HEK293 (cell line): ENCODE results near the gene AKT3.

ENCODE experiments used
- CTCF ChIA-PET: fragments of 350-600 bp; formaldehyde crosslinking; extraction: SDS; loops from one replicate; lab custom pipeline; 2021; ENCODE audit warnings: antibody characterized with exemption; lab: Yijun Ruan, JAX
- POLR2A ChIA-PET: fragments of 300-600 bp; formaldehyde crosslinking; extraction: SDS; loops from one replicate; lab custom pipeline; 2020; ENCODE audit warnings: antibody characterized with exemption, inconsistent platforms; lab: Yijun Ruan, JAX
- H3K27ac ChIP-seq: fragments of 200-500 bp; sonication (Bioruptor generic); 2 replicates; pipeline ENCODE4 v1.5.1; 2014; ENCODE audit warnings: low read depth, low read length, control low read depth, inconsistent platforms; ENCODE audit errors: extremely low read depth
- H3K36me3 ChIP-seq, 2 experiments: fragments of 200-500 bp in 1 of 2; sonication (Bioruptor generic) in 1 of 2; 1 replicate in 1 of 2; 2 replicates in 1 of 2; pipeline ENCODE4 v1.5.1; 2014 to 2017; ENCODE audit warnings: inconsistent platforms in 2 of 2, low read length in 2 of 2; ENCODE audit not compliant: control insufficient read depth in 2 of 2, insufficient read depth in 1 of 2
- H3K4me1 ChIP-seq: fragments of 200-500 bp; sonication (Bioruptor generic); 2 replicates; pipeline ENCODE4 v1.5.1; 2014; ENCODE audit warnings: mild to moderate bottlenecking, low read length, inconsistent platforms; ENCODE audit not compliant: control insufficient read depth, insufficient read depth
- H3K4me3 ChIP-seq: 2 replicates; pipeline ENCODE4 v1.5.1; 2011; ENCODE audit warnings: low read depth, mild to moderate bottlenecking, control low read depth, low read length, moderate library complexity
- H3K9me3 ChIP-seq: fragments of 200-500 bp; sonication (Bioruptor generic); 2 replicates; pipeline ENCODE4 v1.5.1; 2014; ENCODE audit warnings: low read depth, low read length, inconsistent platforms; ENCODE audit not compliant: control insufficient read depth, insufficient read depth
- IKZF3 ChIP-seq: fragments of 450-650 bp; IDR thresholded peaks from 2 replicates; pipeline ENCODE4 v1.5.0; 2018; ENCODE audit warnings: missing biosample characterization, mild to moderate bottlenecking, missing genetic modification characterization, moderate library complexity
- SCRT1 ChIP-seq: fragments of 450-650 bp; formaldehyde crosslinking; IDR thresholded peaks from 2 replicates; pipeline ENCODE4 v1.5.1; 2016; ENCODE audit warnings: missing biosample characterization, missing genetic modification characterization, borderline replicate concordance
- SP7 ChIP-seq: fragments of 450-650 bp; formaldehyde crosslinking; IDR thresholded peaks from 2 replicates; pipeline ENCODE4 v1.5.1; 2016; ENCODE audit warnings: missing biosample characterization, missing genetic modification characterization
- ZBTB7A ChIP-seq: fragments of 450-650 bp; formaldehyde crosslinking; IDR thresholded peaks from 2 replicates; pipeline ENCODE4 v1.5.1; 2016; ENCODE audit warnings: low read depth, missing biosample characterization, missing genetic modification characterization
- ZEB2 ChIP-seq: fragments of 450-650 bp; formaldehyde crosslinking; IDR thresholded peaks from 2 replicates; pipeline ENCODE4 v1.5.1; 2016; ENCODE audit warnings: missing biosample characterization, missing genetic modification characterization
- ZNF184 ChIP-seq: fragments of 450-650 bp; IDR thresholded peaks from 2 replicates; pipeline ENCODE4 v1.5.1; 2018; ENCODE audit warnings: missing biosample characterization, mild to moderate bottlenecking, missing genetic modification characterization
- ZNF211 ChIP-seq: fragments of 450-650 bp; formaldehyde crosslinking; IDR thresholded peaks from 2 replicates; pipeline ENCODE4 v1.5.1; 2016; ENCODE audit warnings: low read depth, missing biosample characterization, missing genetic modification characterization
- ZNF223 ChIP-seq: fragments of 450-650 bp; formaldehyde crosslinking; IDR thresholded peaks from 2 replicates; pipeline ENCODE4 v1.5.1; 2016; ENCODE audit warnings: missing biosample characterization, missing genetic modification characterization
- ZNF23 ChIP-seq: fragments of 450-650 bp; formaldehyde crosslinking; IDR thresholded peaks from 2 replicates; pipeline ENCODE4 v1.5.1; 2016; ENCODE audit warnings: missing biosample characterization, missing genetic modification characterization, borderline replicate concordance
- ZNF274 ChIP-seq, 2 experiments: fragments of 200-500 bp in 1 of 2; fragments of 450-650 bp in 1 of 2; sonication (Bioruptor generic) in 1 of 2; formaldehyde crosslinking in 1 of 2; IDR thresholded peaks; 2 replicates each; pipeline versions ENCODE4 v1.5.1 to v1.6.1; 2014 to 2016; ENCODE audit warnings: borderline replicate concordance in 1 of 2, inconsistent platforms in 1 of 2, low read length in 1 of 2, missing biosample characterization in 1 of 2, missing genetic modification characterization in 1 of 2
- ZNF391 ChIP-seq: fragments of 450-650 bp; formaldehyde crosslinking; IDR thresholded peaks from 2 replicates; pipeline ENCODE4 v1.5.1; 2016; ENCODE audit warnings: low read depth, missing biosample characterization, missing genetic modification characterization, borderline replicate concordance
- ZNF544 ChIP-seq: fragments of 450-650 bp; formaldehyde crosslinking; IDR thresholded peaks from 2 replicates; pipeline ENCODE4 v1.5.0; 2017; ENCODE audit warnings: missing biosample characterization, missing genetic modification characterization
- ZNF571 ChIP-seq: fragments of 450-650 bp; formaldehyde crosslinking; IDR thresholded peaks from 2 replicates; pipeline ENCODE4 v1.5.0; 2017; ENCODE audit warnings: missing biosample characterization, missing genetic modification characterization
- ZNF701 ChIP-seq: fragments of 450-650 bp; formaldehyde crosslinking; IDR thresholded peaks from 2 replicates; pipeline ENCODE4 v1.5.1; 2016; ENCODE audit warnings: missing biosample characterization, missing genetic modification characterization
- ZNF837 ChIP-seq: fragments of 450-650 bp; formaldehyde crosslinking; IDR thresholded peaks from 2 replicates; pipeline ENCODE4 v1.5.1; 2016; ENCODE audit warnings: missing biosample characterization, missing genetic modification characterization
- TF ChIP-seq, protein P1 (sequence below): fragments of 450-650 bp; formaldehyde crosslinking; IDR thresholded peaks from 2 replicates; pipeline ENCODE4 v1.5.0; 2017; ENCODE audit warnings: missing biosample characterization, missing genetic modification characterization, borderline replicate concordance
- TF ChIP-seq, protein P2 (sequence below): IDR thresholded peaks from 2 replicates; pipeline ENCODE4 v1.6.1; 2011; ENCODE audit warnings: mild to moderate bottlenecking, low read depth, low read length, borderline replicate concordance
- TF ChIP-seq, protein P3 (sequence below): fragments of 450-650 bp; formaldehyde crosslinking; IDR thresholded peaks from 2 replicates; pipeline ENCODE4; 2016; ENCODE audit warnings: missing biosample characterization, missing genetic modification characterization
- TF ChIP-seq, protein P4 (sequence below): sonication (generic); formaldehyde crosslinking; IDR thresholded peaks from 2 replicates; pipeline ENCODE4 v1.8.1; 2022; ENCODE audit warnings: mild to moderate bottlenecking, moderate library complexity, missing genetic modification reagents
- TF ChIP-seq, protein P5 (sequence below): fragments of 450-650 bp; IDR thresholded peaks from 2 replicates; pipeline ENCODE4 v1.5.1; 2018; ENCODE audit warnings: missing biosample characterization, missing genetic modification characterization
- TF ChIP-seq, protein P6 (sequence below): fragments of 450-650 bp; formaldehyde crosslinking; IDR thresholded peaks from 2 replicates; pipeline ENCODE4 v1.5.1; 2016; ENCODE audit warnings: missing biosample characterization, missing genetic modification characterization, borderline replicate concordance

AKT3 gene

DNA sequence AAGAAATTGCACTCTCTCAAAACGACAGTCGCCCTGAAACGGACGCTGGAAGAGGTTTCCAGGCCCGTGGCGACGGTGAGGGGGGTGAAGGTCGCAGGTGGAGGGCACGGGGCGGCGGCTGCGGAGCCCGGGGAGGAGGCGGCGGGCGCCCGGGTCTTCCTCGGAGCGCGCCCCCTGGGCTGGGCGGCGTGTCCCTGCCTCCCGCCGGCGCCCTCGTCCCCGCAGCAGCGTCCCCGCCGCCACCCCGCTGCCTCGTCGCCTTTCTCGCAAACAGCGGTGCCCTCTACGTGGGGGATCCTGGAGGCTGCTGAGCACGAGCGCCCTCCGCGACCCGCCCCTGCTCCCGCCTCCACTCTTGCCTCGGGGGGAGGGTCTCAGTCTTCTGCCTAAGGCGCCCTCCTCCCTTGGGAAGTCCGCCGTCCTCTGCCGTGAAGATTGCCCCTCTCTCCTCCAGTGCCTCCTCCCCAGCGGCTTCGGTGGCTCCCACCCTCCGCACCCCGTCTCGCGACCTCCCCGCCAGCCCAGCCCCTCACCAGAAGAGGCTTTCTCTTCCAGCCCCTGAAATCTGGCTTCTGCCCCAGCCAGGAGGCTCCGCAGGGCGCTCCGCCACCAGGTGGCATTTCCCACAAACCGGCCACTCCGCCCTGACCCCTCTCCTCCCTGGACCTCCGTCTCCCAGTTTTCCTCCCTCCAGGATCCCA lies 366.8 kb downstream of the AKT3 start (continued):
- TF ChIP-seq, protein P1, sequence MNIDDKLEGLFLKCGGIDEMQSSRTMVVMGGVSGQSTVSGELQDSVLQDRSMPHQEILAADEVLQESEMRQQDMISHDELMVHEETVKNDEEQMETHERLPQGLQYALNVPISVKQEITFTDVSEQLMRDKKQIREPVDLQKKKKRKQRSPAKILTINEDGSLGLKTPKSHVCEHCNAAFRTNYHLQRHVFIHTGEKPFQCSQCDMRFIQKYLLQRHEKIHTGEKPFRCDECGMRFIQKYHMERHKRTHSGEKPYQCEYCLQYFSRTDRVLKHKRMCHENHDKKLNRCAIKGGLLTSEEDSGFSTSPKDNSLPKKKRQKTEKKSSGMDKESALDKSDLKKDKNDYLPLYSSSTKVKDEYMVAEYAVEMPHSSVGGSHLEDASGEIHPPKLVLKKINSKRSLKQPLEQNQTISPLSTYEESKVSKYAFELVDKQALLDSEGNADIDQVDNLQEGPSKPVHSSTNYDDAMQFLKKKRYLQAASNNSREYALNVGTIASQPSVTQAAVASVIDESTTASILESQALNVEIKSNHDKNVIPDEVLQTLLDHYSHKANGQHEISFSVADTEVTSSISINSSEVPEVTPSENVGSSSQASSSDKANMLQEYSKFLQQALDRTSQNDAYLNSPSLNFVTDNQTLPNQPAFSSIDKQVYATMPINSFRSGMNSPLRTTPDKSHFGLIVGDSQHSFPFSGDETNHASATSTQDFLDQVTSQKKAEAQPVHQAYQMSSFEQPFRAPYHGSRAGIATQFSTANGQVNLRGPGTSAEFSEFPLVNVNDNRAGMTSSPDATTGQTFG (tag by site-specific recombination): no peak
- TF ChIP-seq, protein P2, sequence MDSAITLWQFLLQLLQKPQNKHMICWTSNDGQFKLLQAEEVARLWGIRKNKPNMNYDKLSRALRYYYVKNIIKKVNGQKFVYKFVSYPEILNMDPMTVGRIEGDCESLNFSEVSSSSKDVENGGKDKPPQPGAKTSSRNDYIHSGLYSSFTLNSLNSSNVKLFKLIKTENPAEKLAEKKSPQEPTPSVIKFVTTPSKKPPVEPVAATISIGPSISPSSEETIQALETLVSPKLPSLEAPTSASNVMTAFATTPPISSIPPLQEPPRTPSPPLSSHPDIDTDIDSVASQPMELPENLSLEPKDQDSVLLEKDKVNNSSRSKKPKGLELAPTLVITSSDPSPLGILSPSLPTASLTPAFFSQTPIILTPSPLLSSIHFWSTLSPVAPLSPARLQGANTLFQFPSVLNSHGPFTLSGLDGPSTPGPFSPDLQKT: no peak
- no peak for TF ChIP-seq ZNF223 (tag by site-specific recombination)

DNA sequence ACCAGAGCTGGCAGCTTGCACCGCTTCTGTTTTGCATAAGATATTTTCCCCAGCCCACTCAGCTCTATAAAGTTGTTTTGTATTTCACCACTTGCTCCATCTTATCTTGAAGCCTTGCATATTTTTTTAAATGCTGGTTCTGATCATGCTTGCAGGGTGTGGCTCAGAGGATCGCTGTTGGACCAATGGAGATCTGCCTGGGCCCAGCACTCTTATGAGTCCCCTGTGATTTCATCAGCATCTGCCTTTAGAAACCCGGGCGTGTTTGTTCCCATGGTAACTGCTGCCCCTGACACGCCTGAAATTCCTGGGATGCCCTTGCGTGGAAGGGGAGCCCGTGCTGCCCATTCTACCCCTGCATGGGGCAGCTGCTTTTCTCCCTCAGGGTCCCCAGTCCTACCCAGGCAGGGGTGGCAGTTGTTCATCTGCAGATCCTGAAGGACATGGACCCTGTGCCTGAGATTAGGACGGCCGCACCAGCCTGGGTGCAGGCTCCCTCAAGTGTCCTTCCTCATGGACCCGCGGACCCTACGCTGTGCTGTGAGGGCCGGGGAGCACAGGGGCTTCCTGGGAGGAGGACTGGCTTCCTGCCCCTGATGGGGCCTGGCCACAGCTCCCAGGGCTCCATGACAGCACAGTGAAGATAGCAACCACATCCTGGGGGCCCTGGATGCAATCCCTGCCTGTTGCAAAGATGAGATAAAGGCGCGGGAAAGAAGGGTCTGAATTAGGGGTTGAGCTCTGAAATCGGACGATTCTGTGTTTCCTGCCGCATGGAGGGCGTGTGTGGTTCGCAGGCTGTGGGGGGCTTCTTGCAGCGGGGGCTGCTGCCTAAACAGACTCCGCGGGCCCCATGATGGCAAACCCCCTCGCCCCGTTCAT lies 367.7 kb downstream of the AKT3 start:
- ChIA-PET CTCF (interaction anchor here (0.8 kb wide), 1 partner anchor 96 kb away, joined by 3 read pairs; no protein-coding TSS in a partner anchor), POLR2A (no interaction called here)
- Histone ChIP-seq H3K9me3 (no peaks in the 10 kb centered on the region), H3K4me3 (no peak overlapping the region), H3K4me1 (no peaks in the 10 kb centered on the region), H3K27ac (no peak overlapping the region)
- no peak for TF ChIP-seq ZNF184
- TF ChIP-seq ZNF571: no peak
- TF ChIP-seq ZNF544 (tag by site-specific recombination): no peak
- no peak for TF ChIP-seq ZNF274 (IDR thresholded peaks at IDR 0.05; ENCODE audit: low read length)
- no peak for TF ChIP-seq ZNF274 (tag by site-specific recombination; IDR thresholded peaks at IDR 0.05; ENCODE audit: borderline replicate concordance)
- no peak for TF ChIP-seq ZNF23
- TF ChIP-seq, protein P3, sequence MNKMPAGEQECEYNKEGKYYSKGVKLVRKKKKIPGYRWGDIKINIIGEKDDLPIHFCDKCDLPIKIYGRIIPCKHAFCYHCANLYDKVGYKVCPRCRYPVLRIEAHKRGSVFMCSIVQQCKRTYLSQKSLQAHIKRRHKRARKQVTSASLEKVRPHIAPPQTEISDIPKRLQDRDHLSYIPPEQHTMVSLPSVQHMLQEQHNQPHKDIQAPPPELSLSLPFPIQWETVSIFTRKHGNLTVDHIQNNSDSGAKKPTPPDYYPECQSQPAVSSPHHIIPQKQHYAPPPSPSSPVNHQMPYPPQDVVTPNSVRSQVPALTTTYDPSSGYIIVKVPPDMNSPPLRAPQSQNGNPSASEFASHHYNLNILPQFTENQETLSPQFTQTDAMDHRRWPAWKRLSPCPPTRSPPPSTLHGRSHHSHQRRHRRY (tag by site-specific recombination): no peak
- no peak for TF ChIP-seq SCRT1 (tag by site-specific recombination)
- TF ChIP-seq ZBTB7A: no peak
- no peak for TF ChIP-seq ZNF701 (tag by site-specific recombination)
- TF ChIP-seq, protein P4, sequence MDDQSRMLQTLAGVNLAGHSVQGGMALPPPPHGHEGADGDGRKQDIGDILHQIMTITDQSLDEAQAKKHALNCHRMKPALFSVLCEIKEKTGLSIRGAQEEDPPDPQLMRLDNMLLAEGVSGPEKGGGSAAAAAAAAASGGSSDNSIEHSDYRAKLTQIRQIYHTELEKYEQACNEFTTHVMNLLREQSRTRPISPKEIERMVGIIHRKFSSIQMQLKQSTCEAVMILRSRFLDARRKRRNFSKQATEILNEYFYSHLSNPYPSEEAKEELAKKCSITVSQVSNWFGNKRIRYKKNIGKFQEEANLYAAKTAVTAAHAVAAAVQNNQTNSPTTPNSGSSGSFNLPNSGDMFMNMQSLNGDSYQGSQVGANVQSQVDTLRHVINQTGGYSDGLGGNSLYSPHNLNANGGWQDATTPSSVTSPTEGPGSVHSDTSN (CRISPR knock-in tag): no peak
- TF ChIP-seq IKZF3 (tag by site-specific recombination): no peak
- TF ChIP-seq, protein P5, sequence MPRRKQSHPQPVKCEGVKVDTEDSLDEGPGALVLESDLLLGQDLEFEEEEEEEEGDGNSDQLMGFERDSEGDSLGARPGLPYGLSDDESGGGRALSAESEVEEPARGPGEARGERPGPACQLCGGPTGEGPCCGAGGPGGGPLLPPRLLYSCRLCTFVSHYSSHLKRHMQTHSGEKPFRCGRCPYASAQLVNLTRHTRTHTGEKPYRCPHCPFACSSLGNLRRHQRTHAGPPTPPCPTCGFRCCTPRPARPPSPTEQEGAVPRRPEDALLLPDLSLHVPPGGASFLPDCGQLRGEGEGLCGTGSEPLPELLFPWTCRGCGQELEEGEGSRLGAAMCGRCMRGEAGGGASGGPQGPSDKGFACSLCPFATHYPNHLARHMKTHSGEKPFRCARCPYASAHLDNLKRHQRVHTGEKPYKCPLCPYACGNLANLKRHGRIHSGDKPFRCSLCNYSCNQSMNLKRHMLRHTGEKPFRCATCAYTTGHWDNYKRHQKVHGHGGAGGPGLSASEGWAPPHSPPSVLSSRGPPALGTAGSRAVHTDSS (tag by site-specific recombination): no peak
- TF ChIP-seq SP7: no peak
- TF ChIP-seq, protein P6, sequence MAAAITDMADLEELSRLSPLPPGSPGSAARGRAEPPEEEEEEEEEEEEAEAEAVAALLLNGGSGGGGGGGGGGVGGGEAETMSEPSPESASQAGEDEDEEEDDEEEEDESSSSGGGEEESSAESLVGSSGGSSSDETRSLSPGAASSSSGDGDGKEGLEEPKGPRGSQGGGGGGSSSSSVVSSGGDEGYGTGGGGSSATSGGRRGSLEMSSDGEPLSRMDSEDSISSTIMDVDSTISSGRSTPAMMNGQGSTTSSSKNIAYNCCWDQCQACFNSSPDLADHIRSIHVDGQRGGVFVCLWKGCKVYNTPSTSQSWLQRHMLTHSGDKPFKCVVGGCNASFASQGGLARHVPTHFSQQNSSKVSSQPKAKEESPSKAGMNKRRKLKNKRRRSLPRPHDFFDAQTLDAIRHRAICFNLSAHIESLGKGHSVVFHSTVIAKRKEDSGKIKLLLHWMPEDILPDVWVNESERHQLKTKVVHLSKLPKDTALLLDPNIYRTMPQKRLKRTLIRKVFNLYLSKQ (tag by site-specific recombination): no peak
- no peak for TF ChIP-seq ZNF211 (tag by site-specific recombination)
- TF ChIP-seq ZNF391 (tag by site-specific recombination): no peak
- TF ChIP-seq ZEB2 (tag by site-specific recombination): no peak
- no peak for TF ChIP-seq ZNF837 (tag by site-specific recombination)
- TF ChIP-seq, all 188 proteins: peak for 0
- H3K36me3 ChIP-seq: no peaks in the 10 kb centered on the region
